ENCODE data around the gene SEC14L2.

- TF ChIP-seq GATA3 (IDR thresholded peaks at IDR 0.05; ENCODE audit: low read depth, low read length): no peak
- no peak for TF ChIP-seq GATA2 (IDR thresholded peaks at IDR 0.05; ENCODE audit: low read depth, low read length)
These were observed 38.9 kb downstream of the SEC14L2 start for GRCh38 chr22:30435674-30436126.

All from SH-SY5Y (cell line).